ENCODE data around the gene IL34.

DNA sequence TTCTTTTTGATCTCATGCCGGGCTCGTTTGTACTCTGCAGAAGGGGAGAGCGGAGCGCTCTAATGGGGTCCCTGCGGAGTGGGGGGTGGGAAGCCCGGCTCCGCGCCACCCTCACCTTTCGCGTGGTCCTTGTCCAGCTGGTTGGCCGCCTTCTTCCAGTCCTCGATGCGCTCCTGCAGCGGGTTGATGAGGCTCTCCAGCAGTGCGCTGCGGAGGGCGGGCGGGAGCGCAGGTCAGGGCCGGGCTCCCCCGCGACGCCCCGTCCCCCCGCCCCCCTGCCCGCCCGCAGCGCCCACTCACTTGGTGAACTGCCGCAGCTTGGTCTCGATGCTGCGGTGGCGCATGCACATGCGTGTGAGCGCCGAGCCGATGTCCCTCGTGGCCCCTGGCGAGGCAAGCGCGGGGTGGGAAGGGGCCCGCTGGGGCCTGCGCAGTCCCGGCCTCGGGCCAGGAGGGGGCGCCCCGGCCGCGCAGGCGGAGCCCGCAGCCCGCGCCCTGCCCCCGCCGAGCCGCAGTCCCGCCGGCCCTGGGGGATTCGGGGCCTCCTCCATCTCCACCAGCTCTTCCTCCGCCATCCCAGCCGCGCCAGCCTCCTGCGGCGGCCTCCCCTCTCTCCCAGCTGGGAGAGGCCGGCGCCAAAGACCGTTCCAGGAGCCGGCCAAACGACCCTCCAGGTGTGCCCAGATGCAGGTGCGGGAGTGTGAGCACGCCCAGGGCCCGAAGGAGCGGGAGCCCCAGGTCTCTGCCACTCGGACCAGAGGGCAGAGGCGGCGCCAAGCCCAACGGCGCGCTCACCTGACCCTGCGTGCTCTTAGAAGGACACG, 33.5 kb downstream of the IL34 start:
- TF ChIP-seq, protein P1, sequence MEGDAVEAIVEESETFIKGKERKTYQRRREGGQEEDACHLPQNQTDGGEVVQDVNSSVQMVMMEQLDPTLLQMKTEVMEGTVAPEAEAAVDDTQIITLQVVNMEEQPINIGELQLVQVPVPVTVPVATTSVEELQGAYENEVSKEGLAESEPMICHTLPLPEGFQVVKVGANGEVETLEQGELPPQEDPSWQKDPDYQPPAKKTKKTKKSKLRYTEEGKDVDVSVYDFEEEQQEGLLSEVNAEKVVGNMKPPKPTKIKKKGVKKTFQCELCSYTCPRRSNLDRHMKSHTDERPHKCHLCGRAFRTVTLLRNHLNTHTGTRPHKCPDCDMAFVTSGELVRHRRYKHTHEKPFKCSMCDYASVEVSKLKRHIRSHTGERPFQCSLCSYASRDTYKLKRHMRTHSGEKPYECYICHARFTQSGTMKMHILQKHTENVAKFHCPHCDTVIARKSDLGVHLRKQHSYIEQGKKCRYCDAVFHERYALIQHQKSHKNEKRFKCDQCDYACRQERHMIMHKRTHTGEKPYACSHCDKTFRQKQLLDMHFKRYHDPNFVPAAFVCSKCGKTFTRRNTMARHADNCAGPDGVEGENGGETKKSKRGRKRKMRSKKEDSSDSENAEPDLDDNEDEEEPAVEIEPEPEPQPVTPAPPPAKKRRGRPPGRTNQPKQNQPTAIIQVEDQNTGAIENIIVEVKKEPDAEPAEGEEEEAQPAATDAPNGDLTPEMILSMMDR (IDR thresholded peaks at IDR 0.05) = no peak
- TF ChIP-seq POLR2A (IDR thresholded peaks at IDR 0.05) = no peak
